Subcutaneous adipose tissue (tissue), 4 donors: ENCODE data around the gene COTL1. TPM values are rescaled to one million over a fixed set of nuclear protein-coding genes. Genes with fewer than 3 reads are reported as not detected.

Experiments used
- CTCF ChIP-seq: fragments of 450-650 bp; IDR thresholded peaks from one replicate; pipeline ENCODE4 v1.5.1; 2016; ENCODE audit warnings: low read depth, mild to moderate bottlenecking, control low read depth, antibody characterized with exemption, moderate library complexity
- total RNA-seq, 4 donors: library from RNA; depleted of rRNA; stranded (reverse); fragments of >200 nt; gene quantifications; one replicate each; pipeline ENCODE4 v1.1.0, GENCODE V29; 2016

The COTL1 gene
- total RNA-seq, 4 donors from 2014 or later, result 27.5 to 114 (median 59.7) TPM

- TF ChIP-seq CTCF, result no peak
Observed at GRCh38 chr16:84535851-84536250, 82.0 kb downstream of the COTL1 start.

- no peak for TF ChIP-seq CTCF
Observed at GRCh38 chr16:84535408-84535807, 82.5 kb downstream of the COTL1 start.

- no peak for TF ChIP-seq CTCF
Observed at GRCh38 chr16:84534815-84535214, 83.1 kb downstream of the COTL1 start.

GRCh38 chr16:84532855-84533486, 84.9 kb downstream of the COTL1 start:
- TF ChIP-seq CTCF, result no peak

GRCh38 chr16:84532291-84532724, 85.6 kb downstream of the COTL1 start:
- no peak for TF ChIP-seq CTCF

GRCh38 chr16:84531671-84532111, 86.2 kb downstream of the COTL1 start:
- no peak for TF ChIP-seq CTCF

- TF ChIP-seq CTCF, result no peak
Observed at GRCh38 chr16:84530590-84530989, 87.3 kb downstream of the COTL1 start.
